Posterior cingulate gyrus (tissue), 11 donors: ENCODE results near the gene FRAS1.
"Not testable (repeated sequence)": the region's sequence is repeated elsewhere in the genome, so short reads cannot be mapped to it uniquely, and the experiment has no call there.

Source experiments
- DNase-seq, 10 donors: peaks; one replicate each; pipeline versions ENCODE4 v3.0.0 to v3.0.0-alpha.2; 2020 to 2021; ENCODE audit warnings: mixed read lengths in 3 of 10
- intact Hi-C: fragments of 100-400 bp; cut with DNase I; formaldehyde crosslinking; loops from one replicate; pipeline ENCODE4 v1.15.1; 2023

FRAS1 gene

GRCh38 chr4:78205591-78205990 is 148.5 kb downstream of the FRAS1 start:
- intact Hi-C loops, result no loop called here
- no peak for DNase-seq

- DNase-seq, result no peak
- intact Hi-C loops, result no loop called here
Measured at GRCh38 chr4:78207541-78207940, 150.4 kb downstream of the FRAS1 start.

GRCh38 chr4:78207951-78208350 is 150.8 kb downstream of the FRAS1 start:
- no peak for DNase-seq
- intact Hi-C loops, result no loop called here

GRCh38 chr4:78208896-78209295 is 151.8 kb downstream of the FRAS1 start:
- DNase-seq, intact Hi-C loops: not testable (repeated sequence)

GRCh38 chr4:78210694-78211410 is 153.7 kb downstream of the FRAS1 start:
- no peak for DNase-seq
- intact Hi-C loops, result no loop called here

GRCh38 chr4:78213218-78213617 is 156.1 kb downstream of the FRAS1 start:
- intact Hi-C loops, result no loop called here
- no peak for DNase-seq

- intact Hi-C loops, result no loop called here
- no peak for DNase-seq
Measured at GRCh38 chr4:78214078-78214477, 157.0 kb downstream of the FRAS1 start.

- intact Hi-C loops, result no loop called here
Measured at GRCh38 chr4:78217557-78217956, 160.4 kb downstream of the FRAS1 start.

GRCh38 chr4:78218260-78218659 is 161.1 kb downstream of the FRAS1 start:
- DNase-seq, result no peak
- intact Hi-C loops, result no loop called here

More at GRCh38 chr4:78217557-78217956, 160.4 kb downstream of the FRAS1 start:
- DNase-seq, result no peak

GRCh38 chr4:78219825-78220224 is 162.7 kb downstream of the FRAS1 start:
- intact Hi-C loops, result no loop called here
- DNase-seq, result no peak

GRCh38 chr4:78220283-78220682 is 163.2 kb downstream of the FRAS1 start:
- no peak for DNase-seq
- intact Hi-C loops, result no loop called here

- DNase-seq, result no peak
Measured at GRCh38 chr4:78222575-78223186, 165.6 kb downstream of the FRAS1 start.

GRCh38 chr4:78225236-78225635 is 168.1 kb downstream of the FRAS1 start:
- DNase-seq, result no peak
- intact Hi-C loops, result no loop called here

More at GRCh38 chr4:78222575-78223186, 165.6 kb downstream of the FRAS1 start:
- intact Hi-C loops, result no loop called here

GRCh38 chr4:78226279-78226678 is 169.2 kb downstream of the FRAS1 start:
- intact Hi-C loops, result no loop called here
- DNase-seq, result no peak

- DNase-seq, result no peak
- intact Hi-C loops, result no loop called here
Measured at GRCh38 chr4:78227411-78228057, 170.4 kb downstream of the FRAS1 start.

GRCh38 chr4:78235800-78236199 is 178.7 kb downstream of the FRAS1 start:
- intact Hi-C loops, result no loop called here
- no peak for DNase-seq

GRCh38 chr4:78237360-78237759 is 180.2 kb downstream of the FRAS1 start:
- intact Hi-C loops, result no loop called here
- peak in 2 of 10 donors; percentile 25 to 81 for DNase-seq

GRCh38 chr4:78242071-78242470 is 184.9 kb downstream of the FRAS1 start:
- no peak for DNase-seq
- intact Hi-C loops, result no loop called here

- intact Hi-C loops, result no loop called here
- no peak for DNase-seq
Measured at GRCh38 chr4:78244705-78245485, 187.8 kb downstream of the FRAS1 start.

- intact Hi-C loops, result no loop called here
- DNase-seq, result no peak
Measured at GRCh38 chr4:78247536-78248285, 190.6 kb downstream of the FRAS1 start.
